ES-I3 (cell line): ENCODE measurements around the gene BCL2L12.

Experiments used
- H3K36me3 ChIP-seq: 2 replicates; pipeline ENCODE4 v1.6.1; 2013; ENCODE audit warnings: mild to moderate bottlenecking, low read length, control low read depth, moderate library complexity; ENCODE audit not compliant: insufficient read depth
- H3K4me1 ChIP-seq: 2 replicates; pipeline ENCODE4 v1.6.1; 2013; ENCODE audit warnings: mild to moderate bottlenecking, control low read depth, low read length; ENCODE audit not compliant: insufficient read depth
- H3K9ac ChIP-seq: 2 replicates; pipeline ENCODE4 v1.6.1; 2013; ENCODE audit warnings: low read depth, mild to moderate bottlenecking, low read length, moderate library complexity
- H3K9me3 ChIP-seq: 2 replicates; pipeline ENCODE4 v1.6.1; 2013; ENCODE audit warnings: mild to moderate bottlenecking, low read length, moderate library complexity; ENCODE audit not compliant: control insufficient read depth, insufficient read depth

Gene BCL2L12

GRCh38 chr19:49637821-49638738 is 27.7 kb upstream of the BCL2L12 start:
- Histone ChIP-seq H3K36me3 (no peaks in the 10 kb centered on the region), H3K4me1 (peaks cover 7% of the 10 kb centered on the region), H3K9ac (peak overlapping the region; percentile 69; the same call in 1 of the 2 replicates), H3K9me3 (no peaks in the 10 kb centered on the region)

GRCh38 chr19:49639401-49640112 is 26.2 kb upstream of the BCL2L12 start:
- Histone ChIP-seq H3K9ac (peak overlapping the region; percentile 69; the same call in 1 of the 2 replicates), H3K9me3 (no peaks in the 10 kb centered on the region), H3K36me3 (no peaks in the 10 kb centered on the region), H3K4me1 (peaks cover 12% of the 10 kb centered on the region)

- no peaks in the 10 kb centered on the region for H3K36me3 ChIP-seq
- peak within 1 kb of the TSS; percentile 91 for H3K9ac ChIP-seq
- no peaks in the 10 kb centered on the region for H3K9me3 ChIP-seq
- peaks cover 12% of the 10 kb centered on the region for H3K4me1 ChIP-seq
These were observed 25.4 kb upstream of the BCL2L12 start, which contains the start of gene RRAS for GRCh38 chr19:49640113-49640898. Gene RRAS (minus strand): TSS chr19:49640143. CDS start chr19:49640098, 45 bp downstream.

- H3K9me3 ChIP-seq: no peaks in the 10 kb centered on the region
- no peaks in the 10 kb centered on the region for H3K36me3 ChIP-seq
- peak within 1 kb of the TSS; percentile 91 for H3K9ac ChIP-seq
- peaks cover 9% of the 10 kb centered on the region for H3K4me1 ChIP-seq
These were observed 23.8 kb upstream of the BCL2L12 start, which contains the start of gene SCAF1 for GRCh38 chr19:49641688-49642491. Gene SCAF1 (plus strand): TSS chr19:49642209. CDS start chr19:49645027, 2,818 bp downstream.

GRCh38 chr19:49642492-49643035 is 23.2 kb upstream of the BCL2L12 start:
- no peaks in the 10 kb centered on the region for H3K9me3 ChIP-seq
- H3K4me1 ChIP-seq: peaks cover 9% of the 10 kb centered on the region
- H3K9ac ChIP-seq: peak overlapping the region; percentile 84
- H3K36me3 ChIP-seq: no peaks in the 10 kb centered on the region

- 0 out of 2 replicates have a peak overlapping the region, but pooled peaks have one; percentile 84 for H3K9ac ChIP-seq
- H3K36me3 ChIP-seq: no peaks in the 10 kb centered on the region
- H3K9me3 ChIP-seq: no peaks in the 10 kb centered on the region
- H3K4me1 ChIP-seq: peaks cover 9% of the 10 kb centered on the region
These were observed 22.3 kb upstream of the BCL2L12 start for GRCh38 chr19:49643466-49643865.

GRCh38 chr19:49645592-49645991 is 20.1 kb upstream of the BCL2L12 start:
- Histone ChIP-seq H3K4me1 (peaks cover 9% of the 10 kb centered on the region), H3K9me3 (no peaks in the 10 kb centered on the region), H3K9ac (no peak overlapping the region), H3K36me3 (peaks cover 6% of the 10 kb centered on the region)

- peaks cover 9% of the 10 kb centered on the region for H3K4me1 ChIP-seq
- no peak overlapping the region for H3K9ac ChIP-seq
- H3K9me3 ChIP-seq: no peaks in the 10 kb centered on the region
- H3K36me3 ChIP-seq: peaks cover 6% of the 10 kb centered on the region
These were observed 19.7 kb upstream of the BCL2L12 start for GRCh38 chr19:49645995-49646394.

GRCh38 chr19:49646586-49646985 is 19.1 kb upstream of the BCL2L12 start:
- no peaks in the 10 kb centered on the region for H3K9me3 ChIP-seq
- H3K9ac ChIP-seq: no peak overlapping the region
- H3K36me3 ChIP-seq: peaks cover 6% of the 10 kb centered on the region
- H3K4me1 ChIP-seq: peaks cover 9% of the 10 kb centered on the region

- Histone ChIP-seq H3K9me3 (no peaks in the 10 kb centered on the region), H3K4me1 (no peaks in the 10 kb centered on the region), H3K36me3 (peaks cover 6% of the 10 kb centered on the region), H3K9ac (no peak overlapping the region)
These were observed 14.5 kb upstream of the BCL2L12 start for GRCh38 chr19:49651029-49651819.

GRCh38 chr19:49651820-49652550 is 13.7 kb upstream of the BCL2L12 start:
- Histone ChIP-seq H3K36me3 (peaks cover 6% of the 10 kb centered on the region), H3K4me1 (no peaks in the 10 kb centered on the region), H3K9ac (no peak overlapping the region), H3K9me3 (no peaks in the 10 kb centered on the region)
